Non-pigmented ciliary epithelial cell (primary cell): ENCODE measurements around the gene ZNF275.
A peak's percentile ranks its signal among the peaks of the same experiment; 100 is the strongest.
"Not testable (repeated sequence)": the region's sequence is repeated elsewhere in the genome, so short reads cannot be mapped to it uniquely, and the experiment has no call there.

Source experiments
- DNase-seq: peaks from one replicate; pipeline ENCODE4 v3.0.0-alpha.2; 2010; ENCODE audit warnings: low read depth

ZNF275 gene

DNA sequence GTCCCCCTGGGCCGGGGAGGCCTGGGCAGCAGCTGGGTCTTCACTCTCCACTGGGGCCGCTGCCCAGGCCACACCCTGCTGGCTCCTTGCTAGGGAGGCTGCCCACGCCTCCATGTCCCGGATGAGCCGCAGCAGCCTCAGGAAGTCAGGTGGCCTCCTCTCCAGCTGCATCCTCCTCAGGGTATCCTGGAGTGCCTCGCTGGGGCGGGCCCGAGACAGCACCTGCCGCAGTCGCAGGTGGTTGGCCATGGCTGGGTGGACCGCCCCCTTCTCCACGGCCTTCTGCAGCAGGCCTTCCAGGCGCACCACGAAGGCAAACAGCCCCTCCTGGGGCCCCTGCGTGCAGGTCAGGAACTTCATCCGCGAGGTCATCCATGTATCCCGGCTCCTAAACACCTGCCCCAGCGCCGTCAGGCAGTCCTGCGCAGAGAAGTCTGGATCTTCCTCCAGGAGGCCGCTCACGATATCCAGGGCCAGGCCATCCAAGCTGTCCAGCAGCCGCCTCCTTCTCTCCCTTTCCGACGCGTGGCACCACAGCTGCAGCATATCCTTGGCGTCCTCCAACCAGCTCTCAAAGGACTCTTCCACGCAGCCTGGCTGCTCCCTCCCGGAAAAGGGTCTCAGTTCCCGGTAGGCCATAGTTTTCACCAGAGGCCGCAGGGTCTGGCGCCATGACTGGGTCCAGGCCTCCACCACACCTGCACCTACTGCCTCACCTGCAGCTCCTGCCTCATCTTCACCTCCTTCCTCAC lies 14.5 kb upstream of the ZNF275 start:
- no peak for DNase-seq

DNA sequence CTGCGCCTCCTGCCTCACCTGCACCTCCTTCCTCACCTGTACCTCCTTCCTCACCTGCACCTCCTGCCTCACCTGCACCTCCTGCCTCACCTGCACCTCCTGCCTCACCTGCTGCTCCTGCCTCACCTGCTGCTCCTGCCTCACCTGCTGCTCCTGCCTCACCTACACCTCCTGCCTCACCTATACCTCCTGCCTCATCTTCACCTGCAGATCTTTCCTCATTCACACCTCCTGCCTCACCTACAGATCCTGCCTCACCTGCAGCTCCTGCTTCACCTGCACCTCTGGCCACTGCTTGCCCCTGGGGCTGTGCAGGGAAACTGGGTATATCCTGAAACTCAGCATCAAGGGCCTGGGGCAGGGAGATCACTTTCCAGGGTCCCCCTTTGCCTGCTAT lies 13.9 kb upstream of the ZNF275 start:
- not testable (repeated sequence) for DNase-seq

DNA sequence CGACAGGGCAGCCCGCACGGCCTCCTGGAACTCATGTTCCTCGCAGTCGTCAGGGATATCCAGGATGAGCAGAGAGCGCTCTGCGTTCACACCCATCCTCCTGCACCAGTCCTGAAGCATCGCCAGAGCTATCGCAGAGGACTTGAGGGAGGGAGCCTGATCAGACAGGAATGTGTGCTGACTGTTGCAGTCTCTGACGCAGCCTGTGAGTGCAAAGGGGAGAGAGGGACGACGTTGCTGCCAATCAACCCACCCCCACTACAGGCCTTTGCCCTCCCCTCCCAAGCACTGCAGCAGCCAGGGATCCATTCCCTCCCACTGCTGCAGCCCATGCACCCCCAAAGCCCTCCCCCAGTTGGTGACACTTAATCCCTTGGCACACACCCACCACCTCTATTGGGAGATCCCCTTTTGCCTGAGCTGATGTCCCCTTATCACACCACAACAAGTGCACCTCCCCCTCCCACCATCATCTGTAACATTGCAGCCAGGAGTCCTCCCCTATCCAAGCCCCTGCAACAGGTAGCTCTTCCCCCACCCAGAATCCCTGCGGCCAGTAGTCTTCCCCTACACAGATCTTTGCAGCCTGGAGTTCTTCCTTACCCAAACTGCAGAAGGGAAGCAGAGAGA lies 13.3 kb upstream of the ZNF275 start:
- no peak for DNase-seq

DNA sequence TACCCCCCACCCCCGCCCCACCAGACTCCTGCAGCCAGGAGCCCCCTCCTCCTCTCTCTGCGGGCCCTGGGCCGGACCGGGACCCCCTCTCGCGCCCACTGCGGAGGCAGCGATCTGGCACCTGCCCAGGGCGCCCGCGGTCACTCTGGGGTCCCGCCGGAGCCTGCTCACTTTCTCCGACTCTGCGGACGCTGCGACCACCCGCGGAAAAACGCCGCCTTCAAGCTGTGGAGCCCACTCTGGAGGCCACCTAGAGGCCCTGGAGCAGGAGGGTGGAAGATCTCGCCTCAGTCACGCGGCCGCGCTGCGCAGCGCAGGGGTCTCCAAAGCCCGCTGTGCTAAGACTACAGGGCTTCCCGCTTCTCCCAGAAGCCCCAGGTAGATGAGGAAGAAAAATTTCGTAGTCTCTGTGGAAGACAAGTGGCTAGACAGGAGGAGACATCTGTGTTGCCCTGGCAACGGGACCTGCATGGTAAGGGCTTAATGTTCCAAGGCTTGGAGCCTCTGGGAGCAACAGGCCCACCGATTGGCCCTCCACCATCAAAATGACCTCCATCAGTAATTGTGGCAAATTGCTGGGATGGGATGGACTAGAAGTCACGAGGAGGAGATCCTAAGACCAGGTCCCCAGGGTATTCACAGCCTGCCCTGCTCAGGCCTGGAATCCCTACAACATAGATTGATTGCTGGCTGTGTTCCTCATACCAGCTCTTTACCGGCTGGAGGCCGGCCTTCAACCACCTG lies 12.4 kb upstream of the ZNF275 start, which contains the start of gene PNMA6F:
PNMA6F (minus strand) TSS at position 387 of the 744 bp plus-strand sequence. CDS start 1,093 bp downstream, outside the sequence.
- no peak for DNase-seq

DNA sequence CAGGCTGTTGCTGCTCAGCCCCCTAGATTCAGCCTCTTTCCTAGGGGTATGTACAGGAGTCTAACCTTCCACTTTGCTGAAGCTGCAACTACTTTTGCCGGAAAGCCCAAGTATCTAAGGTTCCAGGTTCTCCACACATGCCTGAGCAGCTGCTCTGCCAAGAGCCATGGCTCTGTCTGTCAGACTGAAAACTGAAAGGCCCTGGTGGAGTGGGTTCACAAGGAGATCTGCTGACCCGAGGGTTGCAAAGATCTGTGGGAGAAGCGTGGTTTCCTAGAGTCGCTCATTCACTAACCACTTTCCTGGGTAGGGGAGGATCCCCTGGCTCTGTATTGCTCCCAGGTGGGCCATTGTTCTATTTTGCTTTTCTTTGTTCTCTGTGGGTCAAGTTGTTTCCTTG lies 6.4 kb upstream of the ZNF275 start:
- no peak for DNase-seq

DNA sequence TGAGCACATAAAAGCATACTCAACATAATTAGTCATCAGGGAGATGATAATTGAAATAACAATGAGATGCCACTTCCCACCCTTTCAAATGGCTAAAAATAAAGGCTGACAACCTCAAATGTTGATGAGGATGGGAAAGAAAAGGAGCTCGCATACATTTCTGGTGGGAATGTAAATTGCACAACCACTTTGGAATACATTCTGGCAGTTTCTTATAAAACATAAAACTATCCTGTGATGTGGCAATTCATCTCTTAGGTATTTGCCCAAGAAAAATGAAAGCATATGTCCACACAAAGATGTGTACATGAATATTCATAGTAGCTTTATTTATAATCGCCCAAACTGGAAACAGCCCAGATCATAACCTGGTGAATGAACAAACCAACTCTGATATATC lies 687 bp upstream of the ZNF275 start:
- DNase-seq: peak; percentile 4

DNA sequence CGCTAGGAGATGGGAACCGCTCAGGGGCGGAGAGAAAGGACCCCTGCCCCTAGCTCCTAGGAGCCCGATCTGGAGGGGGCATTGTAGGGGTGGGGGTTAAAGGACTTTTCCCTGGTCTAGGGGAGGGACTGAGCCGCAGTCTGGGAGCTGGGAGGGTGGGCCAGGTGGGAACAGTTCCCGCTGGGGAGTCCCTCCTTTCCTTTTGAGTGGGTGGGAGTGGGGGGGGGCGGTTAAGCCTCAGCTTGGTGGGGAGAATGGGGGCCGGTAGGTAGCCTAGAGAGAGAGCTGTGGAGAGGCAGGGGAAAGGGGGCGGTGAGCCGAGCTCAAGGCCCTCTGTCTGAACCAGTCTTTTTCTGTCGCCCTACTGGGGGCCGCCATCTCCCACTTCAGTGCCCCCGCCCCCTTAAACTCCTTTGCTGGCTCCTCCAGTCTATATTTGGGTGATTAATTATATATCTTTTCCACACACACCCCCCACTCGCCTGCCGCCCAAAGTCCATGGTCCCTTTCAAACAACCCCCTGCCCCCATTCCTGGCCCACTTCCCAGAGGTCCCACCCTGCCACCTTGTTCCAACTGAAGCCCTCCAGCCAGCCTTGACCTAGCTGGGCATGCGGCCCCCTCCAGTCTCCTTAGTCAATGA lies 822 bp downstream of the ZNF275 start:
- no peak for DNase-seq

DNA sequence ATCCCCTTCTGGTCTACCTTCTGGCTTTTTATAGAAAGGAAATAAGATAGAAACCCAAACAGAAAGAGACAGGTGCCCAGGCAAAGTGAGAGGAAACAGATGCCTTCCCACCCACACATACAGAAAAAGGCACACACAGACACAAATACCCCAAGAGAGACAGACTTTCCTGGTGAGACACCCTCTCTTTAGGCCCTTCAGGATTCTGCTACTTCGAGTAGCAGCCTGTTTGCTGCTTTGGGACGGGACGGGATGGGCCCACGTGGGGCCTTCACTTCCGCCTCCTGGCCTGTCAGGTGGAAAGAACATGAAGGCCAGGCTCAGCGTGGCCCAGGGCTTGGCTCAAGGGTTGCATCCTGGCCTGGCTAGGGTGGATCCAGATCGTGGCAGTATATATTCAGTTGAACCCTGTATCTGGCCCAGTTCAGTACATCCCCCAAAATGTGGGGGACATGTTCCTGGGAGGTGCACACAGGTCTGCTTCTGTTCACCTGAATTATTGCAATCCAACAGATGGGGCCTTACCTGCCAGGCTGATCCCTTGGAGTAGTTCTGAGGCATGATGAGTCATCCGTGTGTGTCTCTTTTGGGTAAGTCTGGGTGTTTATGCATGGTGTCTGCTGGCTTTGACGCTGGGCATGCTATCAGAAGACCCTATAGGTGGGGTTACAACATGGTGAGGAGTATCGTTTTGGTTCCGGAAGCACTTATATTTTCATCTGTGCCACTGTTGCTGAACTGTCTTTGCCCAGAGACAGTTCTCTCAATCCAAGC lies 2.4 kb downstream of the ZNF275 start:
- DNase-seq: no peak

DNA sequence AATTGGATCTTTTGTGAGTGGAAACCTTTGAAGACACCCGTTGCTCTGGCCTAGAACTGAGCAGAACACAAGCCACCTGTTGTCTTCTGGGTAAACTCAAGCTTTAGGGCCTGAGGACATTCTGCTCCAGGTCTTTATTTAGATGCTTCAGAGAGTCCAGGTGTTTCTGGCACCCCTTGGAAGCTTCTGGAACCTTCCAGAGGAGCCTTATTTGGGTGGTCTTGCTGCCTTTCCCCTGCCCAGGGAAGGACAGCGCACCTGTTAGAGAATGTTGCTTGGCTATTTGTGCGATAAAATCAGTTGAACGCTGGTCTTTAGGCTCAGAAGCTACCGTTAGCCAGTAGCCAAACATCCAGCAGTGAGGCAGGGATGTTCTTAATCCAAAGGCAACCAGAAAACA lies 3.0 kb downstream of the ZNF275 start:
- DNase-seq: no peak

DNA sequence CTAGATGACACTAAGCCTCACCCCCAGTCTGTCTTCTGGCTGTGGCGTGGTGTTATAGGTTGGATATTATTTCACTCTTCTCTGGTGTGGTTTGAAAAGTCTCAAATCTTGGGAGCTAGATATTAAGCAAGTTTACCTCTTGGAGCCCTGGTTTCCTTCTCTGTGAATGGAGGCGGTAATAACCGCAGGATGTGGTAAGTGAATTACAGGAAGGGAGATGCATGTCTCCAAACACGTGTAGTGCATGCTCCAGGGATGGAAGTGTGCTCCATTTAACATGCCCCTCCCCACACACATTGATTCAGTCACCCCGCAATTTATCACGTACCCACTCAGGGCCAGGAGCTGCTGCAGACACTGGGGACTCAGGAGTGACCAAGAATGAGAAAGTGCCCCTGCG lies 4.9 kb downstream of the ZNF275 start:
- no peak for DNase-seq

DNA sequence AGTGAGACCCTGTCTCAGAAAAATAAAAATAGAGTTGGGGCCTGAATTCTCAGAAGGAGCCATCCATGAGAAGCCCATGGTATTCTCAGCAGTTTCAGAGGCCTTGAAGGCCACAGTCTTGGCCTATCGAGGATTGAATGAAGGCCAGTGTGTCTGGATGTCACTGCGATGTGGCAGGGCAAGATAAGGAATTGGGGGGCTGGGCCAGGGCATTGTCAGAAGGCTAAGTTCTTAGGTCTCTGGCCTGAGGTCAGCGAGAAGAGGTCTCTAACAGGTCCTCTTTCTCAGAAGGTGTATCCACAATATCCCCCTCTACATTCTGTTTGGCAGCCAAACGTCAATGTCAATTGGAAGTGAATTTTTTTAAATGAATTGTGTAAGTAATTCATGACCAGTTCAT lies 5.7 kb downstream of the ZNF275 start:
- DNase-seq: no peak

DNA sequence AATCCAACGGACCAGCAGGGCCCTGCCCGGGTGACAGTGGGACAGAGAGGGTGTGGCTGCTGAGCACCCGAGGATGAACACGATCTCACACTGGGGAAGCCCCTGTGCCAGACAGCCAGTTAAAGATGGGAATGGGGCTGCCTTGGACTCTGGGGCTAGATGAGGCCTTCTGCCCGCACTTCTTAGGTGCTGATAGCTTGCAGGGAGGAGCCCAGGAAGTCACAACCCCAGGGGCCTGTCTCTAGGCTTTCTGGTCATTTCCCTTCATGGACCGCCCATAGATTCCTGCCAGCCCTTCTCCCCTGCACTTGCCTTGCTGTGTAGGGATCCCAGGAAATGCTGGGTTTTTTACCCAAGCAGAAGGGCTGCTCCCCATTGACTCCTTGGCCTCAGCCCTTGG lies 6.2 kb downstream of the ZNF275 start:
- DNase-seq: no peak

DNA sequence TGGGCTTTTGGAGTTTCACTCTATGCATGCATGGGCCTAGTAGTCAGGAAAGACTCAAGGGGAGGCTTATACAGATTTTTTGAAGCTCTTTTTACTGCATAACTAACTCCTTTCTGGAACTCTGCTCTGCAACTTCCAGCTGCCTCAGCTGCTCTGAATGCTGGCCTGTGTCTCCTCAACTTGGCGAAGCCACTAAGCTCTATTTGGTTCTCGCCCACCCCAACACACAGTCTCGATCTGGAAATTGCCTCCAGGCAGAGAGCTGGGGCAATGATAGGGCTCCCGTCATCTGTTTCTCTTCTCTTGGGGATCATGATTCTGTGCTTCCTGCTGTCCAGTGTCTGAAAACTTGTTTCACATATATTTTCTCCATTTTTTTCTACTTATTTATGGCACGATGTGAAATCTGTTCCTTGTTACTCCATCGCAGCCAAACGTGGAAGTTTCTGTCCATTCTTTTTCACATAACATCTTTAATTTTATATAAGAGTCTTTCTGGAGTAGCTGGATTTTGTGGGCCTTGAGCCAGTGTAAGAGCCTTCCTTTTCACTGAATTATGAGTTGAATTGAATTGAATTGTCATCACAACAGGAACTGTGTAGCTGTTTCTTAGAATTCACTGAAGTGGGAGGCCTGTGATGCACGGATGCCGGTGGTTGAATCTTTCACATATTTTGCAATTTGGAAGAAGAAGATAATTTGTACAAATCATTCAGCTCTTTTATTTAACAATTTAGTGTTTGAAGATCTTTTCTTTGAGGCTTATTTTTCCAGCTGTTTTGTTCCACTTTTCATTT lies 9.0 kb downstream of the ZNF275 start:
- DNase-seq: no peak

DNA sequence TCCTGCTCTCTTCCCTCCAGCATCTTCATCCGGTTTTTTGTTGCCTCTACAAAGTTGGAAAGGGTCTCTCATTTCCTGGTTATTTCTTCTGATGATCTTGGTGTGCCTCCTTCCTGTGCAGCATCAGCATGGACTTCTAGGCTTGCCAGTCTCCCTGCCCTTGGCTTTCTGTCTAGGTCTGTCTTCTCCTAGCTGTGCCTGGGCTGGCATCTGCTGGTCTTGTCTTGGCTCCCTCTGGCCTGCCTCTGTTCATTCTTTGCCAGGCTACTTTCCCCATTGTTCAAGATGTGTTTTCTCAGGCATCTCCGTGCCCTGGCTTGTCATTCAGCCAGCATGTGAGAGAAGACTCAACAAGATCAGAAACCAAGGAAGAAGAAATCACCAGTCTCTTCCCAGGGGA lies 9.7 kb downstream of the ZNF275 start:
- DNase-seq: no peak

DNA sequence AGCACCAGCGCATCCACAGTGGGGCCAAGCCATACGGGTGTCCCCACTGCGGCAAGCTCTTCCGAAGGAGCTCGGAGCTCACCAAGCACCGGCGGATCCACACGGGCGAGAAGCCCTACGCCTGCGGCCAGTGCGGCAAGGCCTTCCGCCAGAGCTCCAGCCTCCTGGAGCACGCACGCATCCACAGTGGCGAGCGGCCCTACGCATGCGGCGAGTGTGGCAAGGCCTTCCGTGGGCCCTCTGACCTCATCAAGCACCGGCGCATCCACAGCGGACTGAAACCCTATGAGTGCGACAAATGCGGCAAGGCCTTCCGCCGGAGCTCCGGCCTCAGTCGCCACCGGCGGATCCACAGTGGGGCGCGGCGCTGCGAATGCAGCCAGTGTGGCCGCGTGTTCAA lies 13.6 kb downstream of the ZNF275 start:
- no peak for DNase-seq

DNA sequence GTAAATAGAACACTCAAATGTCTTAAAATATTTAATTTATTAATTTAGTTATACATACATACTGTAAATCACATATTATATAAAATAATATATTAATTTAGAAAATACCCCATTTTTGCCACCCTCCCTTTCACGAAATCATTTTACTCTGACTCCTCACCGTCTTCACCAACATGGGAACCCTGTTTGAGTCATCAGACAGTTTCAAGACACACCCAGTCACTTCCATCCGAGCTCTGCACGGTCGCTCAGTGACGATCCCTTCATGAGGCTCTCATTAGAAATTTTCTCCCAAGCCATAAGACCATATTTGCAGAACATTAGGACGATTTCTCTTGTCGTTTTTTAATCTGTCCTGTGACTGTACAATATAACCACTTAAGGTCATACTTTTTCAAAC lies 14.5 kb downstream of the ZNF275 start:
- no peak for DNase-seq

DNA sequence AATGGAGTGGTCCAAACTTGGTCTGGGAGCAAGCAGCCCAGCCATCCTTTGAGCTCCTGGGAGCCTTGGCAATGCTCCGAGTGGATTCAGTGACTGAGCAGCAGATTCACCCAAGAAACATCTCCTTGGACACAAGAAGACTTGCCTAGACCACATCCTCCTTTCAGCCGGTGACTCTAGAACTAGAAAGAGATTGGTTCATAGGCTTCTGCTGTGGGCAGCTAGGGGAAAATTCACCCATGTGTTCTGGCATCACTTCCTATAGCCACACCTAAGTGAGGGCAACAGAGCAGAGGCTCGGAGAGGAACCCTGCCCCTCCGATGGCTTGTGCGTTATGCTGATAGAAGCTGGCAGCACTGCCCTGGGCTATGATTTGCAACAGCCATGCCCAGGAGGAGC lies 16.0 kb downstream of the ZNF275 start:
- no peak for DNase-seq

DNA sequence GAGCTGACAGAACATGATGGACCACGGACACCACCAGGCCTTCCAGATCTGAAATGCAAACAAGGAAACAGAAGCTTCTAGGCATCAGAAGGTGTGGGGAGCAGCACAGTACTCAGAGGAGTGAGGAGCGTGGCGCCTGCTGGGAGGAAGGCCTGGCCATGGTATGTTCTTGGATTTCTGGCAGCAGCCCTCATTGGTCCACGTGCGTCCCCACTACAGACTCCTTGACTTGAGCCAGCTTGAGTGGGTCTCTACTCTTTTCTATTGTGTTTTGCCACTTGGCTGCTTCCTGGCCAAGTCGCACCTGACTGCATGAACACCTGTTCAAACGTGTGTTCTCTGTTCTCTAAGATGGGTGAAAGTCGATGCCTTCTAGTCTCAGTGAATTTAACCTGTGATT lies 18.0 kb downstream of the ZNF275 start:
- DNase-seq: no peak

DNA sequence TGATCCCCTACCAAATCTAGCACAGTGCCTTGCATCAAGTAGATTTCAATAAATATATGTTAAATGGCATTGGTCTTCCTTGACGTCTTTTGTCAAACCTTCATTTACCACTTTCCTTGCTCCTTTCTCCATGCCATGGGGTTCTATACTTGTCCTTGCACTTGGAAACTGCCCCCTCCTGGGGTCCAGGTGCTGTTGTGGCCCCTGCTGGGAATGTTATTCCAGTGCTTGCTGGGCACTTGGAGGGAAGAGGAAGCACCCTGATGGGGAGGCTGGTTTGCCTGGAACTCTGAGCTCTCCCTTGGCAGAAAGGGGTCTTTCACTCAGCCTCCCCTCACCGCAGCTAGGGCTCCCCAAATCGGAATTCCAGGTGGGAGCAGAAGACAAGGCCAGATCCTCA lies 18.9 kb downstream of the ZNF275 start:
- no peak for DNase-seq

DNA sequence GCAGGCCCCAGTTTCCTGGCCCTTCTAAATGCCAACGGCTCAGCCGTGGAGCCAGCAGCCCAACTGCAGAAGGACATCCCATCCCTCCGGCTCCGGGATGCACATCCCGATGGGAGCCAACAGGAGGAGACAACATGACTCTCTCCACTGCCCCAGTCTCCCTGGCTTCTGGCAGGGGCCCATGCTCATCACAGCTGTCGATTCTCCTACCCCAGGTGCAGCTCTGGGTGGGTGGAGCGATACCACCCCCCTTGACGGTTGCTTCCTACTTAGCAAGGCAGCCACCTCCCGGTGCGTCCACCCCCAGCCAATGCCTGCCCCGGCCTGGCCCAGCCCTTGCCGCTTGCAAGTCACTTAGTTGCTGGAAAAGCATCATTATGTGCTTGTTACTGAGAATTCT lies 19.5 kb downstream of the ZNF275 start:
- DNase-seq: no peak

DNA sequence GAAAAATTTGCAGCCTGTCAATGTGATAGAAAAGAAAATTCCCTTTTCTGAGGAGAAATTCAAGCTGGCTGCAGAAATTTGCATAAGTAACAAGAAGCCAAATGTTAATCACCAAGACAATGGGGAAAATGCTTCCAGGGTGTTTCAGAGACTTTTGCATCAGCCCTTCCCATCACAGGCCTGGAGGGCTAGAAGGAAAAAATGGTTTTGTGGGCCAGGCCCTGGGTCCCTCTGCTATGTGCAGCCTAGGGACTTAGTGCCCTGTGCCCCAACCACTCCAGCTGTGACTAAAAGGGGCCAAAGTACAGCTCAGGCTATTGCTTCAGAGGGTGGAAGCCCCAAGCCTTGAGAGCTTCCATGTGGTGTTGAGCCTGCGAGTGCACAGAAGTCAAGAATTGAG lies 23.9 kb downstream of the ZNF275 start:
- DNase-seq: no peak
